ENCODE results near the gene HAT1.

DNA sequence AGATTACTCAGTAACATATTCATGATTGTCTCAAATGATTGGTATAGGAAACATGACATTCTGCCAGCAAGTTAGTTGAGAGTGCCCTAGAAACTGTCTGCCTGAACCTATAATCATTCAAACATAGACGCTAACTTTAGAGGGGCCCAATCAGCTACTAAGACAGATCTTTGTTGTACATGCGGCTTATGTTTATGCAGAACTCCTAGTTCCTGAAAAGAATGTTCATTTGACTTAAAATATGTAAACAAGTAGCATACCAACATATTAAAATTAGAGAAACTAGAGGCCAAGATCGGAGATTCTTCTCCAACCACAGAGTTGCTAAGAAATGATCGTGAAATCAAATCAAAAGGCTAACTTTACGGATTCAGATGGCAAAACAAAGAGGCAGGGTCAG, 73.3 kb downstream of the HAT1 start:
- TF ChIP-seq, protein P1, sequence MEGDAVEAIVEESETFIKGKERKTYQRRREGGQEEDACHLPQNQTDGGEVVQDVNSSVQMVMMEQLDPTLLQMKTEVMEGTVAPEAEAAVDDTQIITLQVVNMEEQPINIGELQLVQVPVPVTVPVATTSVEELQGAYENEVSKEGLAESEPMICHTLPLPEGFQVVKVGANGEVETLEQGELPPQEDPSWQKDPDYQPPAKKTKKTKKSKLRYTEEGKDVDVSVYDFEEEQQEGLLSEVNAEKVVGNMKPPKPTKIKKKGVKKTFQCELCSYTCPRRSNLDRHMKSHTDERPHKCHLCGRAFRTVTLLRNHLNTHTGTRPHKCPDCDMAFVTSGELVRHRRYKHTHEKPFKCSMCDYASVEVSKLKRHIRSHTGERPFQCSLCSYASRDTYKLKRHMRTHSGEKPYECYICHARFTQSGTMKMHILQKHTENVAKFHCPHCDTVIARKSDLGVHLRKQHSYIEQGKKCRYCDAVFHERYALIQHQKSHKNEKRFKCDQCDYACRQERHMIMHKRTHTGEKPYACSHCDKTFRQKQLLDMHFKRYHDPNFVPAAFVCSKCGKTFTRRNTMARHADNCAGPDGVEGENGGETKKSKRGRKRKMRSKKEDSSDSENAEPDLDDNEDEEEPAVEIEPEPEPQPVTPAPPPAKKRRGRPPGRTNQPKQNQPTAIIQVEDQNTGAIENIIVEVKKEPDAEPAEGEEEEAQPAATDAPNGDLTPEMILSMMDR (IDR thresholded peaks at IDR 0.05), result no peak
- TF ChIP-seq POLR2A (IDR thresholded peaks at IDR 0.05), result no peak
